ENCODE results near the gene DNAJC8. TPM values are rescaled to one million over a fixed set of nuclear protein-coding genes. Genes with fewer than 3 reads are reported as not detected.

Gene DNAJC8
- polyA plus RNA-seq, 5 donors: 132 to 175 (median 147) TPM

DNA sequence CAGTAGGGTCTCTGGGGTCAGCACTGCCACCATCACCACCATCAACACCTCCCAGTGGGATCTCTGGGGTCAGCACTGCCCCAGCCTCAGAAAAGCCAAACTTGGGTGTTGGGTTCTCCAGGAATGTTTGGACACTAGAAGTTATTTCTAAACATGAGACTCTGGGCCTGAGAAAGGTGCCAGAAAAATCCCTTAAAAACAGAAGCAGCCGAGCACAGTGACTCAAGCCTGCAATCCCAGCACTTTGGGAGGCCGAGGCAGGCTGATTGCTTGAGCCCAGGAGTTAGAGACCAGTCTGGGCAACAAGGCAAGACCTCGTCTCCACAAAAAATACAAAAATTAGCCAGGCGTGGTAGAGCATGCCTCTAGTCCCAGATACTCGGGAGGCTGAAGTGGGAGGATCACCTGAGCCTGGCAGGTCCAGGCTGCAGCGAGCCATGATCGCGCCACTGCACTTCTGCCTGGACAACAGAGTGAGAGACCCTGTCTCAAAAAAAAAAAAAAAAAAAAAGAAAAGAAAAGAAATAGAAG is 56.8 kb downstream of the DNAJC8 start:
- DNase-seq: no peak

DNA sequence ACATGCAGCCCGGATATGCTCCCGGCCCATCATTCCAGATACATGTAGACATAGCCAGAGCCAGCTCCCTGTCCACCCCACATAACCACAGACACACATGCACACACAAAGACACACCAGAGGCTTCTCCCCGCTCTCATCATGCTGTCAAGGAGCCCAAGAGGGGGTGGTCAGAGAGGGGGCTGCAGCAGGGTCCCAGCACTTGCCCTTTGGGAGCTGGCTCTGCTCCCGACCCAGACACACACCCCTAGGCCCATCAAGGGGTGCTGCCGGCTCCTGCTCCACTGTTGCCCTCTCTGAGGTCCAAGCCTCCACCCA is 58.9 kb downstream of the DNAJC8 start:
- no peak for DNase-seq

DNA sequence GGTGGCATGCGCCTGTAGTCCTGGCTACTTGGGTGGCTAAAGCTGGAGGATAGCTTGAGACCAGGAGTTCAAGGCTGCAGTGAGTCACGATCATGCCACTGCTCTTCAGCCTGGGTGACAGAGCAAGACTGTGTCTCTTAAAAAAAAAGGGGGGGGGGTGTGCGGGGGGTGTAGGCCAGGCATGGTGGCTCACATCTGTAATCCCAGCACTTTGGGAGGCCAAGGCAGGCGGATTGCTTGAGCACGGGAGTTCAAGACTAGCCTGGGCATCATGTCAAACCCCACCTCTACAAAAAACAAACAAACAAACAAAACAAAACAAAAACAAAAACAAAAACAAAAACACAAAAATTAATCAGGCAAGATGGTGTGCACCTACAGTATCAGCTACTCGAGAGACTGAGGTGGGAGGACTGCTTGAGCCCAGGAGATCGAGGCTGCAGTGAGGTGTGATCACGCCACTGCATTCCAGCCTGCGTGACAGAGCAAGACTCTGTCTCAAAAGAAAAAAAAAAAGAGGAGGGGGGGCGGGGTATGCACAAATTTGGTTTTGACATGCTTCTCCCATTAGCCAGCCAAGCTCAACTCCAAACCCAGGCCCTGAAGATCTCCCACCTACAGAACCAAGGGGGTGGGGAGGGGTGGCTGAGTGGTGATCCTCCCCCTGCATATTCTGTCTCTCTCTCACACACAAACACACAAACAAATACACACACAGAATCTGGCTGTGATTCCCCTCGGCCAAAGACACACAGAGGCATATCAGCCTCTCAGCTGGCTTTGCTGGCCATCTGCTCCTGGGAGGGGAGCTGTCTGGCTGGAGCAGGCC is 59.5 kb downstream of the DNAJC8 start:
- no peak for DNase-seq

DNA sequence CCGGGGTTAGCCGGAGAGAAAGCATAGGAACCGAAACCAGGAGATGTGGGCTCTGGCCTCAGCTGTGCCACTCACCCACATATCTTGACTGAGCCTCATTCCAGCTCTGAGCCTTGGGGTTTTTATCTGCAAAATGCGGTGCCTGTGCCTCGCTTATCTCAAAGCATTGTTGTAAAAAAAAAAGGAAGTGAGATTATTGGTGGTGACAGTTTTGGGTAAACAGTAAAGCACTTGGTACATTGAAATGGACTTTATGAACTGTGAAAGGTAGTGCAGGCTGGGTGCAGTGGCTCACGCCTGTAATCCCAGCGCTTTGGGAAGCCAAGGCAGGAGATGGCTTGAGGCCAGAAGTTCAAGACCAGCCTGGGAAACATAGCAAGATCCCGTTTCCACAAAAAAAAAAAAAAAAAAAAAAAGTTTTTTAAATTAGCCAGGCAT is 60.1 kb downstream of the DNAJC8 start:
- DNase-seq: no peak

DNA sequence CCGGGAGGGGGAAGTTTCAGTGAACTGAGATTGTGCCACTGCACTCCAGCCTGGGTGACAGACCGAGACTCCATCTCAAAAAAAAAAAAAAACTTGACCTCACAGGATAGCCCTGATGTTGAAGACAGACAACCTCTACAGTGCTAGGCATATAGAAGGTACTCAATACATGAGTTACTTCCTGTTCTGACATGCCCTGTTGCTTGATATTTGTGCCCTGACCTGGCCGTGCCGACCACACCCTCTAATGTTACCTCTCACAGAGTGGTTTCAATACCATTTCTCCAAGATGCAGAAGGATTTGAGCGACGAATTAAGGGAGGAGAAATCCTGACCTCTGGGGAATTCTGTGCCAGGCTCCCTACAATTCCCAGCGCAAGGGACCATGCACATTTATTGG is 61.6 kb downstream of the DNAJC8 start:
- no peak for DNase-seq

DNA sequence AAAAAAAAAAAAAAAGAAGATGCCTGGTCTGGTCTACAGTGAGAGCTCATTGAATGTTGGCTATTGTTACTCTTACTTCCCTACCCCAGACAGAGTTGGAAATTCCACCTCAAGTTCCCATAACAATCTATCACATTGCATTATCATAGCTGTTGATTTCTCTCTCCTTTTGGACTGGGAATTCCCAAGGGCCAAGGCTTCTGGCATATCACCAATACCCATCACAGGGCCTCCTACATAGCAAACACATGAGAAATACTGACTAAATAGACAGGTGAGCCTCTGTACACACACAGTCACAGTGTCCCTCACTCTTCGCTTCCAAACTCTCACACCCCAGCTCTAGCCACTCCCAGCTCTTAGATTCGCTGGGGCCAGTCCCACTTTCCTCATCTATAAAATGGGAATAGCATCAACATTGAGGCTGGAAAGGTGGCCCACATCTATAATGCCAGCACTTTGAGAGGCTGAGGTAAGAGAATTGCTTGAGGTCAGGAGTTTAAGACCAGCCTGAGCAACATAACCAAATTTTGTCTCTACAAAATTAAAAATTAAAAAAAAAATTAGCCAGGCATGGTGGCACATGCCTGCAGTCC is 62.7 kb downstream of the DNAJC8 start:
- no peak for DNase-seq

DNA sequence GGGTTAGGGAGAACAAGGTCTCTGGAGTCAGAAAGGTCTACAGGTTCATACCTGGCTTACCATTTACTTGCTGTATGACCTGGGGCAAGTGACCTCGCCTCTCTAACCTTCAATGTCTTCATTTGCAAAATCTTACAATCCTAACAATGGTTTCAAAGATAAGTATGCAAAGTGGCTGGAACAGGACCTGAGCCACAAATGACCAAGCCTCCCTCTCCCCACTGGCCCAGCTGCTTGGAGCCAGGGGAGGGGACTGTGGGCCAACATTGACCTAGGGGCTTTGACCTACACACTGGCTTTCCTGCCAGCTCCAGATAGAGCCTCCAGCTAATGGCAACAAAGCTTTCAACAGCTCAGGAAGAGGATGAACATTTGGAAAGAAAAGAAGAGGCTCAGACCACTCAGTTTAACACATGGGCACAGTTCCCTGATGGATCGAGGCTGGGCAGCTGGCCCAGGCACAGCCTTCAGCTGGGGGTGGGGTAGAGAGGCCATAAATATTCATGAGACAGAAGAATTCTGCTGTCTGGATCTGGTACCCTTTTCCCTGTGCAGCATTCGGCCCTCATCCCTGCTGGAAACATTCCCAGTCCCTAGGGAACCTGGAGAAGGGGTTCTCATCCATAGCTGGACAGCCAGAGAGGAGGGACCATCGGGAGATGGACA is 69.2 kb downstream of the DNAJC8 start:
- no peak for DNase-seq

DNA sequence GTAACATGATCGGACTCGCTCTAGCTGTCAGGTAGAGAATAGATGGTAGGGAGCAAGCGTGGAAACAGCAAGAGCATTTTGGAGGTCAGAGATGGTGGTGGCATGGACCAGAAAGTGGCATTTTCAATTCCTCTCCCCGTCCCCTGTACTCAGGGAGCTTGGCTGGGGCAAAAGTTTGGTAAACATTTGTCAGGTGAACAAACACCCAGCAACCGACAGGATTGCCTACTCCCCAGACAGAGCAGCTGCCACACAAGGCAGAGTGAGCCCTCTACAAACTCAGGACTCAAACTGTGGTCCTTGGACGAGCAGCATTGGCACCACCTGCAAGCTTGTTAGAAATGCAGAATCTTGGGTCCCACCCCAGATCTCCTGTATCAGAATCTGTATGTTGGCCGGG is 70.7 kb downstream of the DNAJC8 start:
- no peak for DNase-seq

DNA sequence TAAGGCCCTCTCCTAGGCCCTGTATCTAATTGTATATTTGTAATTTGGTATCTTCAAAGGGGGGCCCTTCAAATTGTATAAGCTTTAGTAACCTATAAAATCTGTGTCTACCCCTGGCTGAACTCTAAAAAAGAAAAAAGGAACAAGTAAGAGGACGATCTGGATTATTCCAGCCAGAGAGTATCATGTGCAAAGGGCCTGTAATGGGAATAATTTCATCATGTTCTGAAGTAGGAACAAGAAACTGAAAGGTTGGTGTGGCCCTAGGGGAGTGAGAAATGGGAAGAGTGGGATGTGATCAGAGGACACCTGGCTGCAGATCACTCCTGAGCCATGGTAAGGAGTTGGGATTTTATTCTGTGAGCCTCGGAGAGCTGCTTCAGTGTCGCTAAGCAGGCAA is 71.1 kb downstream of the DNAJC8 start:
- no peak for DNase-seq

DNA sequence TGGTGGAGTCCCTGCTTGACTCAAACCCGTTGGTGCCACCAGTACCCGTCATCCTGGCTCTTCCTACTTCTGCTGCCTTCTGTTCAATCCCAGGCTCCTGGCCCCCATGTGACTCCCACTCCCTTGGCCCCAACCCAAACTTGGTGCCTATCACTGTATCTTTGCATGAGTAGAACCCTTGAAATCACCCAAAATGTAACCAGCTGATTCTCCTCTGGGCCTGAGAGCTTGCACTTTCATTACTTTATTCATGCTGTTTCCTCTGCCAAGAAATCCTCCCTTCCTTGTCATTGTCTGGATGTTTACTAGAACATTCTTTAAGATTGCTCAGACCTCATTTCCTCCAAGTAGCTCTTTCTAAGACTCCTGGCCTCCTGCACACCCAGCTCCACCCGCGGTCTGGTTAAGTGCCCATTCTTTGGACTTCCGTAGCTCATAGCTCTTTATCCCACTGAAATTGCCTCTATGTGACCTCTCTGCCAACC is 72.0 kb downstream of the DNAJC8 start:
- DNase-seq: no peak

DNA sequence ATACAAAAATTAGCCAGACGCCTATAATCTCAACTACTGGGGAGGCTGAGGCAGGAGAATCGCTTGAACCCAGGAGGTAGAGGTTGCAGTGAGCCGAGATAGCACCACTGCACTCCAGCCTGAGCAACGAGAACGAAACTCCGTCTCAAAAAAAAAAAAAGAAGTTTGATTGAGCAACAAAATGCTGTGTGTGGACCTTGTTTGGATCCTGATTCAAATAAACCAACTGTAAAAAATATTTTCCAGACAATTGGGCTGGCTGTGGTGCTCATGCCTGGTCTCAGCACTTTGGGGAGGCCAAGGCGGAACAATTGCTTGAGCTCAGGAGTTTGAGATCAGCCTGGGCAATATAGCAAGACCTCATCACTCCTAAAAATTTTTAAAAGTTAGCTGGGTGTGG is 73.1 kb downstream of the DNAJC8 start:
- DNase-seq: no peak

DNA sequence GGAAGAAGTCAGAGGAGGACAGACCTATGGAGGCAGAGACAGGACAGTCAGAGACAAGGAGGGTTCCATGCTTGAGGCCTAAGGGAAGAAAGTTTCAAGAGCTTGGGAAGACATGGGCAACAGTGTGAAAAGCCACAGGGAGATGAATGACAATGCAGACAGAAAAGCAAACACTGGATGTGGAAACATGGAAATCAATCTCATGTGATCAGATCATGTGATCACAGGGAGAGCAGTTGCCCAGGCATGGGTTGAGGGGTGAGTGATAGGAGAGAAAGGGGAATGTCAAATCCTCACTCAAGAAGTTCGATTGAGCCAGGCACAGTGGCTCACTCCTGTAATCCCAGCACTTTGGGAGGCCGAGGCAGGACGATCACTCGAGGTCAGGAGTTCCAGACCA is 73.6 kb downstream of the DNAJC8 start:
- DNase-seq: no peak

DNA sequence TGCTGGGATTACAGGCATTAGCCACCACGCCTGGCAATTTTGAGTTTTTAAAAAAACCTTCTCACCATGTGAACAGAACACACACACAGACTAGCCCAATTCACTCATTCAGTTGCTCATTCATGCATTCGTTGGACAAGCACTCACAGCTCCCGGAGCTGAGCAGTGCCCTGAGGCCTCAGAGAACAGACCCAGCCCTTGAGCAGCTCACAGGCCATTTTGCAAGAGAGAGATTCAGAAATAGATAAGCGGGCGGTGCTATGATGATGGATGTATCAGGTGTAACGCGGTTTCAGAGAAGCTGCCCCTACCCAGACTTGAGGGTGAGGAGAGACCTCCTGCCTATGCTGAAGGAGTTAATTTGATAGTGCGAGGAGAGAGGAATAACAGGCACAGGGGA is 74.9 kb downstream of the DNAJC8 start:
- no peak for DNase-seq

DNA sequence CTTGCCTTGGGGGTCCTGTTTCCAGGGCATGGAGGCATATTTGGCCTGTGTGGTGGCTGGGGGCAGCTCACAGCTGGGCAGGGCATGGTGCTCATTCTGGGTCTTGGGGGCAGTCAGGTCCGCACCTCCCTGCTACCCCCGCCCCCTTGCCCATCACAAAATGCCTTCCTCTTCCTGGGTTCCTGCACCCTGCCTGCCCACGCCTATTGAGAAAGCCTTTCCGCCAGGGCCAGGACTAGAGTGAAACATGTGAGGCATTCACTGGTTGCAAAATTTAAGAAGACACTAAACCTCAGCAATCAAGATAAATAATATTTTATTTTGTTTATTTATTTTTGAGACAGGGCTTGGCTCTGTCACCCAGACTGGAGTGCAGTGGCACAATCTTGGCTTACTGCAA is 76.0 kb downstream of the DNAJC8 start:
- DNase-seq: no peak

DNA sequence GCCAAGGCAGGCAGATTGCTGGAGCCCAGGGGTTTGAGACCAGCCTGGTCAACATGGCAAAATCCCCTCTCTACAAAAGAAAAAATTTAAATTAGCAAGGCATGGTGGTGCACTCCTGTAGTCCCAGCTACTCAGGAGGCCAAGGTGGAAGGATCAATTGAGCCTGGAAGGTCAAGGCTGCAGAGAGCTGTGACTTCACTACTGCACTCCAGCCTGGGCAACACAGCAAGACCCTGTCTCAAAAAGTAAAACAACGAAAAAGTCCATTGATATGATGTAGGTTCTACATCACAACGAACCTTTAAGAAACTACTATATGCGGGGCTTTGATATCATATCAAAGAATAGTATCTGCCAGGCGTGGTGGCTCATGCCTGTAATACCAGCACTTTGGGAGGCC is 77.2 kb downstream of the DNAJC8 start:
- no peak for DNase-seq

DNA sequence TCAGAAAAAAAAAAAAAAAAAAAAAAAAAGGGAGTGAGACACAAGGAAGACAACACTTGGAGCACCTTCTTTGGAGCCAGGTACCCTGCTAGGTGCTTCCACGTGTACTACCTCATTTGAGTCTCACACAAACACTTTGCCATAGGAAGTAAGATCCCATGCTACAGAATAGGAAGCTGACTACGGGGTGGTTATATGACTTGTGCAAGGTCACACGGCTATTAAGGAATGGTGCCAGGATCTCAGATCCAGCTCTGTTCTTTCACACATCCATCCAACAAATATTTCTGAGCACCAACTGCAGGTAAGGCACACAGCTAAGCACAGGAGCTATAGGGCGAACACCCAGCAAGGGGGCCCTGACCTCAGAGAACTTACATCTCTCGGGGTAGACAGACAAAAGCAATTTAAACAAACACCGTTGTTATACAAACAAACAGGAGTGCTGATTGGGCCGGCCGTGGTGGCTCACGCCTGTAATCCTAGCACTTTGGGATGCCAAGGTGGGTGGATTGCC is 78.7 kb downstream of the DNAJC8 start:
- no peak for DNase-seq

Other genes with a start within 250 kb of the DNAJC8 start
- gene EYA3, start 144.4 kb downstream of the DNAJC8 start, polyA plus RNA-seq (ENCODE audit: insufficient read depth in 1 of 5, insufficient read length in 5 of 5, low replicate concordance in 1 of 5): 10 to 100 TPM; 20.2 to 32.5 (median 29.4) TPM
- 1 to 10 TPM; 2.1 to 2.8 (median 2.7) TPM for gene PTAFR, start 56.3 kb downstream of the DNAJC8 start, polyA plus RNA-seq (ENCODE audit: insufficient read depth in 1 of 5, insufficient read length in 5 of 5, low replicate concordance in 1 of 5)
- gene ATP5IF1, start 3.1 kb upstream of the DNAJC8 start, polyA plus RNA-seq (ENCODE audit: insufficient read depth in 1 of 5, insufficient read length in 5 of 5, low replicate concordance in 1 of 5): 100 to 1,000 TPM; 133 to 168 (median 159) TPM
- 1 to 10 TPM; 4.4 to 7.9 (median 5.2) TPM for gene SESN2, start 26.5 kb upstream of the DNAJC8 start, polyA plus RNA-seq (ENCODE audit: insufficient read depth in 1 of 5, insufficient read length in 5 of 5, low replicate concordance in 1 of 5)
- gene MED18, start 96.0 kb upstream of the DNAJC8 start, polyA plus RNA-seq (ENCODE audit: insufficient read depth in 1 of 5, insufficient read length in 5 of 5, low replicate concordance in 1 of 5): 10 to 100 TPM; 14.8 to 21.8 (median 15.4) TPM
- 10 to 100 TPM; 50.5 to 67.8 (median 65.1) TPM for gene PHACTR4, start 136.7 kb upstream of the DNAJC8 start, polyA plus RNA-seq (ENCODE audit: insufficient read depth in 1 of 5, insufficient read length in 5 of 5, low replicate concordance in 1 of 5)